Right lobe of liver (tissue), 6 donors: ENCODE measurements around the gene SOX30. TPM values are rescaled to one million over a fixed set of nuclear protein-coding genes. Genes with fewer than 3 reads are reported as not detected.

Experiments
- ATAC-seq, 4 donors: fragments of 200-7000 bp; cut with Tn5 transposase; one replicate each; pipeline ENCODE4 v1.9.1; 2020; ENCODE audit warnings: mild to moderate bottlenecking in 4 of 4, moderate library complexity in 4 of 4
- DNase-seq, 3 donors: peaks; one replicate each; pipeline ENCODE4 v3.0.0-alpha.2; 2020
- H3K27ac ChIP-seq, 3 donors: fragments of 200-600 bp; one replicate each; pipeline ENCODE4 v1.8.0; 2022
- H3K27me3 ChIP-seq, 2 donors: fragments of 200-600 bp; one replicate each; pipeline ENCODE4 v1.8.0; 2022
- H3K36me3 ChIP-seq, 4 donors: fragments of 200-600 bp; sonication (generic) in 1 of 4; one replicate each; pipeline versions ENCODE4 v1.5.1 to v1.8.0; 2017 to 2022; ENCODE audit warnings: control low read depth in 1 of 4
- H3K4me1 ChIP-seq, 4 donors: fragments of 200-600 bp; sonication (generic) in 1 of 4; one replicate each; pipeline versions ENCODE4 v1.5.1 to v1.8.0; 2017 to 2022; ENCODE audit warnings: control low read depth in 1 of 4
- H3K4me3 ChIP-seq, 3 donors: fragments of 200-600 bp; one replicate each; pipeline ENCODE4 v1.8.0; 2022
- H3K9me3 ChIP-seq, 4 donors: fragments of 200-600 bp; sonication (generic) in 1 of 4; one replicate each; pipeline versions ENCODE4 v1.5.1 to v1.8.0; 2017 to 2022; ENCODE audit warnings: control low read depth in 1 of 4
- POLR2A ChIP-seq: fragments of 450-650 bp; IDR thresholded peaks from one replicate; pipeline ENCODE4 v1.6.1; 2017; ENCODE audit warnings: antibody characterized with exemption, mild to moderate bottlenecking
- WGBS: methylation state at CpG from one replicate; pipeline ENCODE4 v1.1.6; 2018; ENCODE audit warnings: low coverage, low lambda C conversion rate; ENCODE audit not compliant: insufficient coverage; ENCODE audit errors: missing lambda C conversion rate; 5-methylcytosine and 5-hydroxymethylcytosine counted together
- intact Hi-C, 2 donors: fragments of 100-400 bp; cut with DNase I; formaldehyde crosslinking; loops; one replicate each; pipeline versions ENCODE4 v1.11.2 to v1.14.1; 2022
- total RNA-seq, 6 experiments: library from RNA; depleted of rRNA in 2 of 6; stranded (reverse); fragments of >200 nt in 2 of 6; fragmentation: NEBNext Ultra II Directional in 3 of 6; extraction: Animal tissue kit (Norgen Biotek cat#: 25700) in 3 of 6; gene quantifications; one replicate each; pipeline versions ENCODE4 v1.1.0 to v1.2.4, GENCODE V29; 2016 to 2023
- TF ChIP-seq, protein P1 (sequence below), 4 donors: fragments of 200-600 bp in 3 of 4; fragments of 450-650 bp in 1 of 4; IDR thresholded peaks; one replicate each; pipeline versions ENCODE4 v1.5.1 to v1.8.0; 2016 to 2022; ENCODE audit warnings: antibody characterized with exemption in 4 of 4, mild to moderate bottlenecking in 2 of 4
- donor health status: DM: no; HTN: yes; CAD: no.
- donor health status: DM: no; HTN: no; CAD: no.
- donor health status: DM: no; HTN: no; CAD: no.
- donor health status: DM: no; HTN: yes; CAD: no.
- donor health status: DM: no; HTN: yes; CAD: no.

The SOX30 gene
- total RNA-seq, 6 experiments from 2014 or later = 0.07 to 0.12 TPM; not detected in 4

DNA sequence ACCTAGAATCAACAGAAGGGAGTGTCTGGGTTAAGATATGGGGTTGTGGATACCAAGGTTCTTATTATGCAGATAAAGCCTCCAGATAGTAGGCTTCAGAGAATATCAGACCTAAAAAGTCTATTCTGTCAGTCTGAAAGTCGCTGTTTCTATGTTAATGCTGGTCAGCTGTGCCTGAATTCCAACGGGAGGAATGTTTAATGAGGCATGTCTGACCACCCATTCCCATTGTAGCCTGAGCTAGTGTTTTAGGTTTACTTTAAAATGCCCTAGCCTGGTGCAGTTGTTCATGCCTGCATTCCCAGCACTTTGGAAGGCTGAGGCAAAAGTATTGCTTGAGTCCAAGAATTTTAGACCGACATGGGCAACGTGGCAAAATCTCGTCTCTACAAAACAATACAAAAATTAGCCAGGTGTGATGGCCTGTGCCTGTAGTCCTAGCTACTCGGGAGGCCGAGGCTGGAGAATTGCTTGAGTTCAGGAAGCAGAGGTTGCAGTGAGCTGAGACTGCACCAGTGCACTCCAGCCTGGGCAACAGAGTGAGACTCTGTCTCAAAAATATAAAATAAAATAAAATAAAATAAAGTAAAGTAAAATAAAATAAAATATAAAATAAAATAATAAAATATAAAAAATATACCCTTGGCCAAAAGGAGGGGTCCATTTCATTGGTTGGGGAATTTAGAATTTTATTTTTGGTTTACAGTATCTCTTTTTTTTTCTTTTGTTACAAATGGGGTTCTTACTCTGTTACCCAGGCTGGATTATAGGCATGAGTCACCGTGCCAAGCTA is 7.8 kb upstream of the SOX30 start:
- intact Hi-C loops = no loop called here
- no peak for TF ChIP-seq POLR2A
- TF ChIP-seq, protein P1, sequence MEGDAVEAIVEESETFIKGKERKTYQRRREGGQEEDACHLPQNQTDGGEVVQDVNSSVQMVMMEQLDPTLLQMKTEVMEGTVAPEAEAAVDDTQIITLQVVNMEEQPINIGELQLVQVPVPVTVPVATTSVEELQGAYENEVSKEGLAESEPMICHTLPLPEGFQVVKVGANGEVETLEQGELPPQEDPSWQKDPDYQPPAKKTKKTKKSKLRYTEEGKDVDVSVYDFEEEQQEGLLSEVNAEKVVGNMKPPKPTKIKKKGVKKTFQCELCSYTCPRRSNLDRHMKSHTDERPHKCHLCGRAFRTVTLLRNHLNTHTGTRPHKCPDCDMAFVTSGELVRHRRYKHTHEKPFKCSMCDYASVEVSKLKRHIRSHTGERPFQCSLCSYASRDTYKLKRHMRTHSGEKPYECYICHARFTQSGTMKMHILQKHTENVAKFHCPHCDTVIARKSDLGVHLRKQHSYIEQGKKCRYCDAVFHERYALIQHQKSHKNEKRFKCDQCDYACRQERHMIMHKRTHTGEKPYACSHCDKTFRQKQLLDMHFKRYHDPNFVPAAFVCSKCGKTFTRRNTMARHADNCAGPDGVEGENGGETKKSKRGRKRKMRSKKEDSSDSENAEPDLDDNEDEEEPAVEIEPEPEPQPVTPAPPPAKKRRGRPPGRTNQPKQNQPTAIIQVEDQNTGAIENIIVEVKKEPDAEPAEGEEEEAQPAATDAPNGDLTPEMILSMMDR (IDR thresholded peaks at IDR 0.05) = no peak
- no peak overlapping the region for H3K27ac ChIP-seq
- 70% methylated on average over 7 of the region's 8 CpGs for WGBS
- no peaks in the 10 kb centered on the region for H3K36me3 ChIP-seq
- DNase-seq = no peak
- H3K9me3 ChIP-seq = peaks cover 0 to 6% (median 0%) of the 10 kb centered on the region in 4 donors
- H3K4me3 ChIP-seq = no peak overlapping the region
- ATAC-seq = no peak
- H3K4me1 ChIP-seq = no peaks in the 10 kb centered on the region
- no peaks in the 10 kb centered on the region for H3K27me3 ChIP-seq

DNA sequence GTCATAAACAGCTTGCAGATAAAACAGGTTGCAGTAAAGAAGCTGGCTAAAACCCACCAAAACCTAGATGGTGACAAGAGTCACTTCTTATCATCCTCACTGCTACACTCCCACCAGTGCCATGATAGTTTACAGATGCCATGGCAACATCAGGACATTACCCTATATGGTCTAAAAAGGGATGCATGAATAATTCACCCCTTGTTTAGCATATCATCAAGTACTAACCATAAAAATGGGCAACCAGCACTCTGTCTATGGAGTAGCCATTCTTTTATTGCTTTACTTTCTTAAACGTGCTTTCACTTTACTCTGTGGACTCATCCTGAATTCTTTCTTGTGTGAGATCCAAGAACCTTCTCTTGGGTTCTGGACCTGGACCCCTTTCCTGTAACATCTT is 6.7 kb upstream of the SOX30 start:
- ATAC-seq (no peak), DNase-seq (no peak)
- Histone ChIP-seq H3K4me1 (no peaks in the 10 kb centered on the region), H3K4me3 (no peak overlapping the region), H3K27me3 (no peaks in the 10 kb centered on the region), H3K27ac (no peak overlapping the region), H3K9me3 (peaks cover 0 to 6% (median 0%) of the 10 kb centered on the region in 4 donors), H3K36me3 (no peaks in the 10 kb centered on the region)
- TF ChIP-seq POLR2A = no peak
- TF ChIP-seq, protein P1 (IDR thresholded peaks at IDR 0.05) = no peak
- 38% methylated on average over 1 of the region's 1 CpG for WGBS
- intact Hi-C loops = no loop called here

DNA sequence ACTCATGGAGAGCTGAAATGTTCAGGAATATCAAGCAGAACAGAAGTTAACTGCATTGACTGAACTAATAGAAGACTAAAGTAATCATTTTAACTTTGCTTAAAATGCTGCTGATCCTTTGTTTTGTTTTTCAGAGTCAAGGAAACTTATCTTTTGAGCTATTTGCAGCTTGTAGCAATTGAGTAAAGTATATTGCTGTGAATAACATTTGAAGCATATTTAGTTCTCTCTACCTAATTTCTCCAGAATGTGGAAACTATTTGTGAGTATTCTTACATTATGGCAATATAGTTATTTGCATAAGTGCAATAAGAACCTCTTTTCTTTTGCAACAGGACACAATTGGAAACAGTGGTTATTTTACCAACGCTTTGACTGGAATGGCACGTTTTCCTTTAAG is 5.3 kb upstream of the SOX30 start:
- WGBS = 81% methylated on average over 2 of the region's 2 CpGs
- Histone ChIP-seq H3K4me3 (no peak overlapping the region), H3K27ac (no peak overlapping the region), H3K36me3 (no peaks in the 10 kb centered on the region), H3K9me3 (peaks cover 0 to 6% (median 0%) of the 10 kb centered on the region in 4 donors), H3K27me3 (no peaks in the 10 kb centered on the region), H3K4me1 (no peaks in the 10 kb centered on the region)
- no peak for ATAC-seq
- no peak for TF ChIP-seq POLR2A
- intact Hi-C loops = no loop called here
- DNase-seq = no peak

DNA sequence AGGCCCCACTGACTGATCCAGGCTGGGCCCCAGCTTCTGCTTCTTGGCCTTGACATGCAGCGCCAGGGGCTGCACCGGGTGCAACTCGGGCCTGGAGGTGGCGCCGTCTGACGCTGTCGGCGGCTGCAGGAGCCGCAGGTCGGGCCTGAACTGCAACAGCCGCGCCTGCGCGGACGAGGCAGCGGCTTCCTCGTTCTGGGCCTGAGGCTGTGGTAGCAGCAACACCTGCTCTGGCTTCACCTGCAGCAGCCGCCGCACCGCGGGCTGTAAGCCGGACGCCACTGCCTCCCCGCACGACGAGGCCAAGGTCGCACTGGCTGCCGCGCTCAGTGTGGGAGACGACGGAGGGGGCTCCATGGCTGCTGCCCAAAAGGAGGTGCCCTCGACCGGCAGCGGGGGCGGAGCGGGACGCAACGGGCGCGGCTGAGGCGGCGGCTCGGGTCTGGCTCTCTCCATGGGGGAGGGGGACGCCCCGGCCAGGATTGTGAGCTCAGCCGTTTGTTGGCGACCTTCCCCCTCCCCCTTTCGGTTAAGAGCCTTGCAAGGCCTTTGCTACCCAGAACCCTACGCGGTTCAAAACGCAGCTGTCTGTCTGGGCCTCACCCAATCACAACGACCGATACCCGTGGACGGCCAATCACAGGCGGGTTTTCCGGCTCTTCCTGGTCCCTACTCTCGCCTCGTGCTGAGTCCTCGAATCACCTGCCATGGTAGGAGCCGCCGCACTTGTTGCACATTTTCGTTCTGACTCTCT is 438 bp downstream of the SOX30 start:
- Histone ChIP-seq H3K4me1 (no peaks in the 10 kb centered on the region), H3K4me3 (peak overlapping the region; percentile 16 to 49 (median 29)), H3K27me3 (no peaks in the 10 kb centered on the region), H3K27ac (no peak overlapping the region), H3K9me3 (no peaks in the 10 kb centered on the region), H3K36me3 (no peaks in the 10 kb centered on the region)
- intact Hi-C loops = no loop called here
- DNase-seq = peak; percentile 46 to 72 (median 51)
- no peak for TF ChIP-seq POLR2A
- TF ChIP-seq, protein P1 (IDR thresholded peaks at IDR 0.05) = peak in 2 of 4 donors; percentile 12 to 40
- no CpG with 5 or more reads among the region's 63 CpGs for WGBS
- ATAC-seq = peak; percentile 71 to 94 (median 82)
